Pancreas (tissue), 10 donors: ENCODE results near the gene SERPINA1. TPM values are rescaled to one million over a fixed set of nuclear protein-coding genes. Genes with fewer than 3 reads are reported as not detected.

Source experiments
- ATAC-seq, 4 donors: fragments of 200-7000 bp; cut with Tn5 transposase; one replicate each; pipeline versions ENCODE4 v1.8.0 to v1.9.1; 2020; ENCODE audit warnings: mild to moderate bottlenecking in 4 of 4, moderate library complexity in 4 of 4
- DNase-seq, 6 donors: peaks; one replicate each; pipeline ENCODE4 v3.0.0-alpha.2; 2020
- FAIRE-seq: peaks from 2 replicates; lab custom pipeline; 2012; peaks lifted over from hg19 to GRCh38; lab: Jason Lieb, UNC
- H3K27ac ChIP-seq, 4 donors: fragments of 200-600 bp; sonication (generic); 1 replicate in 3 of 4; 2 replicates in 1 of 4; pipeline versions ENCODE4 v1.5.0 to v1.8.0; 2020
- H3K27me3 ChIP-seq, 4 donors: fragments of 200-600 bp; one replicate each; pipeline ENCODE4 v1.8.0; 2021
- H3K36me3 ChIP-seq, 3 donors: fragments of 200-600 bp; sonication (generic) in 1 of 3; one replicate each; pipeline versions ENCODE4 v1.5.0 to v1.8.0; 2020 to 2021
- H3K4me1 ChIP-seq, 3 donors: fragments of 200-600 bp; one replicate each; pipeline ENCODE4 v1.8.0; 2021
- H3K4me3 ChIP-seq, 4 donors: fragments of 200-600 bp; sonication (generic) in 2 of 4; one replicate each; pipeline versions ENCODE4 v1.5.0 to v1.8.0; 2020 to 2021
- H3K9me3 ChIP-seq, 4 donors: fragments of 200-600 bp; one replicate each; pipeline ENCODE4 v1.8.0; 2021
- CTCF ChIP-seq, 4 donors: fragments of 200-600 bp; sonication (generic) in 3 of 4; IDR thresholded peaks; one replicate each; pipeline versions ENCODE4 v1.5.0 to v1.8.0; 2021; ENCODE audit warnings: antibody characterized with exemption in 4 of 4
- WGBS, 2 donors: extraction: QIAGEN DNeasy Blood & Tissue Kit; methylation state at CpG; one replicate each; pipeline ENCODE4 v1.1.7; 2013; 5-methylcytosine and 5-hydroxymethylcytosine counted together
- intact Hi-C, 3 donors: fragments of 100-400 bp; cut with DNase I; formaldehyde crosslinking; loops; one replicate each; pipeline versions ENCODE4 v1.11.1 to v1.14.2; 2022
- polyA plus RNA-seq, 2 donors: library from polyadenylated mRNA; stranded (reverse); fragments of 200-250 nt; gene quantifications; one replicate each; pipeline ENCODE4 v1.2.3, GENCODE V29; 2013
- total RNA-seq, 6 donors: library from RNA; stranded (reverse); fragmentation: NEBNext Ultra II Directional in 4 of 6; extraction: Animal tissue kit (Norgen Biotek cat#: 25700) in 4 of 6; gene quantifications; one replicate each; pipeline versions ENCODE4 v1.2.1 to v1.2.4, GENCODE V29; 2021 to 2023
- donor health status: healthy with polysubstance abuse.
- donor health status: DM: no; HTN: no; CAD: no; lungs with moderate emphysema.
- donor health status: DM: no; HTN: no; CAD: no.
- donor health status: control.
- donor health status: control.
- donor health status: Bipolar disorder and iron deficiency.
- donor health status: DM: yes; HTN: yes; CAD: no.
- donor health status: DM: no; HTN: no; CAD: no.
- donor health status: DM: no; HTN: no; CAD: no.
- donor health status: DM: yes; HTN: yes; CAD: no.

SERPINA1 gene
- total and polyA plus RNA-seq, 8 donors: 45.0 to 328 (median 170) TPM

- TF ChIP-seq CTCF (IDR thresholded peaks at IDR 0.05): no peak
- Histone ChIP-seq H3K27me3 (no peaks in the 10 kb centered on the region), H3K4me3 (no peak overlapping the region), H3K9me3 (no peaks in the 10 kb centered on the region), H3K36me3 (no peaks in the 10 kb centered on the region), H3K4me1 (no peaks in the 10 kb centered on the region), H3K27ac (peak overlapping the region in 2 of 4 donors; percentile 13 to 50)
- DNase-seq: no peak
- no peak for FAIRE-seq
- 40 to 41% methylated on average over 5 of the region's 5 CpGs for WGBS, 2 donors
- ATAC-seq: peak in 3 of 4 donors; percentile 40 to 52 (median 40)
- intact Hi-C loops: no loop called here
These were observed 46.6 kb downstream of the SERPINA1 start for GRCh38 chr14:94341656-94342333.

- no peak for TF ChIP-seq CTCF (IDR thresholded peaks at IDR 0.05)
- ATAC-seq: no peak
- no peak for FAIRE-seq
- Histone ChIP-seq H3K36me3 (no peaks in the 10 kb centered on the region), H3K9me3 (no peaks in the 10 kb centered on the region), H3K4me3 (no peak overlapping the region), H3K27ac (no peak overlapping the region), H3K27me3 (no peaks in the 10 kb centered on the region), H3K4me1 (no peaks in the 10 kb centered on the region)
- intact Hi-C loops: no loop called here
- no peak for DNase-seq
These were observed 47.9 kb downstream of the SERPINA1 start for GRCh38 chr14:94340533-94340932.

- Histone ChIP-seq H3K9me3 (no peaks in the 10 kb centered on the region), H3K4me1 (no peaks in the 10 kb centered on the region), H3K27me3 (no peaks in the 10 kb centered on the region), H3K36me3 (no peaks in the 10 kb centered on the region), H3K27ac (no peak overlapping the region), H3K4me3 (no peak overlapping the region)
- ATAC-seq (no peak), FAIRE-seq (no peak), DNase-seq (no peak)
- no peak for TF ChIP-seq CTCF (IDR thresholded peaks at IDR 0.05)
- intact Hi-C loops: no loop called here
- 62 to 88% methylated on average over 2 of the region's 2 CpGs for WGBS, 2 donors
These were observed 50.4 kb downstream of the SERPINA1 start for GRCh38 chr14:94338023-94338422.

GRCh38 chr14:94337274-94337673 lies 51.1 kb downstream of the SERPINA1 start:
- intact Hi-C loops: no loop called here
- WGBS, 2 donors: 80% methylated on average over 6 of the region's 6 CpGs
- FAIRE-seq (no peak), DNase-seq (no peak), ATAC-seq (no peak)
- TF ChIP-seq CTCF (IDR thresholded peaks at IDR 0.05): no peak
- Histone ChIP-seq H3K36me3 (no peaks in the 10 kb centered on the region), H3K4me1 (no peaks in the 10 kb centered on the region), H3K27ac (no peak overlapping the region), H3K9me3 (no peaks in the 10 kb centered on the region), H3K27me3 (no peaks in the 10 kb centered on the region), H3K4me3 (no peak overlapping the region)

- 39 to 41% methylated on average over 4 of the region's 4 CpGs for WGBS, 2 donors
- H3K27me3 ChIP-seq: no peaks in the 10 kb centered on the region
- H3K27ac ChIP-seq: no peak overlapping the region
- intact Hi-C loops: no loop called here
- FAIRE-seq: no peak
- H3K4me3 ChIP-seq: no peak overlapping the region
- no peaks in the 10 kb centered on the region for H3K4me1 ChIP-seq
- H3K36me3 ChIP-seq: no peaks in the 10 kb centered on the region
- no peak for TF ChIP-seq CTCF (IDR thresholded peaks at IDR 0.05)
- DNase-seq: no peak
- ATAC-seq: peak in 2 of 4 donors; percentile 43
- no peaks in the 10 kb centered on the region for H3K9me3 ChIP-seq
These were observed 53.5 kb downstream of the SERPINA1 start for GRCh38 chr14:94334872-94335271.
